Measurements from ENCODE around the gene ABHD4.

ABHD4 gene, protein sequence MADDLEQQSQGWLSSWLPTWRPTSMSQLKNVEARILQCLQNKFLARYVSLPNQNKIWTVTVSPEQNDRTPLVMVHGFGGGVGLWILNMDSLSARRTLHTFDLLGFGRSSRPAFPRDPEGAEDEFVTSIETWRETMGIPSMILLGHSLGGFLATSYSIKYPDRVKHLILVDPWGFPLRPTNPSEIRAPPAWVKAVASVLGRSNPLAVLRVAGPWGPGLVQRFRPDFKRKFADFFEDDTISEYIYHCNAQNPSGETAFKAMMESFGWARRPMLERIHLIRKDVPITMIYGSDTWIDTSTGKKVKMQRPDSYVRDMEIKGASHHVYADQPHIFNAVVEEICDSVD
- total RNA-seq = 5.7 to 6.9 reads per million in 2 donors

DNA sequence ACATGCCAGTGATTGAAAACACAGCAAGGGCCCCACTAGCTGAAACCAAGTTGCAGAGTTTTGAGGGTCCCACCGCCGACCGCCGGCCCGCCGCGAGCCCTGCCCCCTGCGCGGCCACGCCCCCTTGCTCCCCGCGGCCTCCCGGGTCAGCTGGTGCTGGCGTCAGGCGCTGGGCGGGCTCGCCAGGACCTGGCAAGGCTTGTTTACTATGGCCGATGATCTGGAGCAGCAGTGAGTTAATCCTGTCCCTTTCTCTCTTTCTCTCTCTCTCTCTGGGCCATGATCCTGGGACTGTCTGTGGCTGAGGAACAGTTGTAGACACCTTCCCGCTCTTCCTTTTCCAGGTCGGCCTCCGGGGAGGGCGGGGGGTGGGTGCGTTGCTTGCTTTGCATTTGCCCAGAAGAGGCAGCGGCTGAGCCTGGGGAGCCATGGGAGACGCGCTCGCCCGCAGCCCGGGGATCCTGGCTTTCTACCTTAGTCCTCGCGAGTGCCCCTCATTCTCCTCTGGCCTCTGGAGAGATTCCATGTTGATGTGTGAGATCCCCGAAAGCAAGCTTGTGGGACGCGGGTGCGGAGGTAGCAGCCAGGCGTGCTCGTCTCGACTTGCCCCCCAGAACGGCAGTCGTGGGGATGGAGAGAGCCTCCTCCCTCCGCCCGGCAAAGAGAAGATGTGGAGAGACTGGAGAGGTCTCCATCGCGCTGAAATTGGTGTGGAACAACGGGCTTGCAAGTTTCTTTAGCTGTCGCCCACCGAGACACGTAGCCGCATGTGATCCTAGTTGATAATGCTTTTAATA is at the start of gene ABHD4:
TSS of gene ABHD4 (plus strand) at position 202 of the 797 bp plus-strand sequence. CDS start at position 209, 7 bp downstream.
- peak; percentile 28 to 71 (median 54) for DNase-seq

- no peak for DNase-seq
Observed at GRCh38 chr14:22549324-22549962, 48.7 kb upstream of the ABHD4 start.

GRCh38 chr14:22549981-22550673 is 48.0 kb upstream of the ABHD4 start:
- peak in 4 of 5 experiments; percentile 50 to 90 (median 66) for DNase-seq

DNA sequence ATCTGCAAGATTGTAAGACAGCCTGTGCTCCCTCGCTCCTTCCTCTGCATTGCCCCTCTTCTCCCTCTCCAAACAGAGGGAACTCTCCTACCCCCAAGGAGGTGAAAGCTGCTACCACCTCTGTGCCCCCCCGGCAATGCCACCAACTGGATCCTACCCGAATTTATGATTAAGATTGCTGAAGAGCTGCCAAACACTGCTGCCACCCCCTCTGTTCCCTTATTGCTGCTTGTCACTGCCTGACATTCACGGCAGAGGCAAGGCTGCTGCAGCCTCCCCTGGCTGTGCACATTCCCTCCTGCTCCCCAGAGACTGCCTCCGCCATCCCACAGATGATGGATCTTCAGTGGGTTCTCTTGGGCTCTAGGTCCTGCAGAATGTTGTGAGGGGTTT is 46.5 kb upstream of the ABHD4 start:
- no peak for DNase-seq

- DNase-seq = peak in 1 of 5 experiments; percentile 56
Observed at GRCh38 chr14:22552001-22552826, 45.9 kb upstream of the ABHD4 start.

GRCh38 chr14:22552827-22553076 is 45.3 kb upstream of the ABHD4 start:
- no peak for DNase-seq

DNA sequence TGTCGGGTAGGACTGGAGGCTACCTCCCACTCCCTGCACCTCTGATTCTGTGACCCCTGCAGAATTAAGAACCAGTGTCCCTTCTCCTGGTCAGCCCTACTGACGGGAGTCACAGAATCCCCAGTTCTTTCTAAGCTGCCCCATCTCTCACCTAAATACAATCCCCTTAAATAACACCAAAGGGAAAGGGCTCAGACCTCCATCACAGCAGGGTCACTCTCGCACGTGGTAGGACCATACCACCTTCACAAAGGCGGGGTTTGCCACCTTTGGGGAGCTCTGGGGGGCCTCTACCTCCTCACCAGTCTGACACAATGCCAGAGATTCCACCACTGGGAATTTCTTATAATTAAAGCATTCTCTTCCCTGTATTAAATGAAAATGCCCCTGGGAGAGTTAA is 44.7 kb upstream of the ABHD4 start:
- DNase-seq = no peak

- DNase-seq = peak in 1 of 5 experiments; percentile 57
Observed at GRCh38 chr14:22553861-22554497, 44.1 kb upstream of the ABHD4 start.

DNA sequence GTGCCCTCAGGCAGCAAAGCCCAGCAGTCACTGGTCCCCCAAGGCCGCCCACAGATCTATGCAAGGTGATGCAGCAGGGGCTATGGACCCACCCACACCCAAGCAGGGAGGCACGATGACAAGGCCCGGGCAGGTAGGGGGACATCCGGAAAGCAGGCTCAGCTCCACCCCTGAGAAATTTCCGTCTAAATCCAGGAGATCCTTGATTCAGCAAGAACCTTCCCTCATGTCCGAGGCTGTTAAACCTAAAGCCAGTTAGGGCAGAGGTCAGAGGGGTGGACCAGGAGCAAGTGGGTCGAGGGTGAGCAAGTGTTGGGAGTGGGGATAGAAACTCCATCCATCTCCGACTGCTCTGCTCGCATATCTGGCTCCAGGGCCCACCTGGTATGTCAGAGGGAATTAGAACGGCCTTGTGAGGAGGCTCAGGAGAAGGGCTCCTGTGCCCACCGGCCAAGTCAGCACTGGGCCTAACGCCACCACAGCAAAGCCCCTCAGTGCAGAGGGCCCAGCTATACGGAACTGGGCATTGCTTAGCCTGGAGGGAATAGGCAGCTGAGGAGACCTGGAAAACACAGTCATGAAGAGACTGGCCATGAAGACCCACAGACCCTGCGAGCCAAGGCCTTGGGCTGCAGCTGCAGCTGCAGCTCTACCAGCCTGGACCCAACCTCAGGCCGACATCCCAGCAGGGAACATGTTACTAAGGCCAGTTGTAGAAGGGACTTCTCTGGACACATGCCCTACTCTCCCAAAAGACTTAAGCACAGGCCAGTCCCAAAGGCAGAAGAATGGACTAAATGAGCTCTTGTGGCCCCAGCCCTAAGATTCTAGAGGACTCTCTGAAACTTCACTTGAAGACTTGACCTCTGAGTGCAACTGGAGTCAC is 43.4 kb upstream of the ABHD4 start:
- peak in 1 of 5 experiments; percentile 52 for DNase-seq

- peak in 4 of 5 experiments; percentile 45 to 73 (median 62) for DNase-seq
Observed at GRCh38 chr14:22555384-22556011, 42.6 kb upstream of the ABHD4 start.

DNA sequence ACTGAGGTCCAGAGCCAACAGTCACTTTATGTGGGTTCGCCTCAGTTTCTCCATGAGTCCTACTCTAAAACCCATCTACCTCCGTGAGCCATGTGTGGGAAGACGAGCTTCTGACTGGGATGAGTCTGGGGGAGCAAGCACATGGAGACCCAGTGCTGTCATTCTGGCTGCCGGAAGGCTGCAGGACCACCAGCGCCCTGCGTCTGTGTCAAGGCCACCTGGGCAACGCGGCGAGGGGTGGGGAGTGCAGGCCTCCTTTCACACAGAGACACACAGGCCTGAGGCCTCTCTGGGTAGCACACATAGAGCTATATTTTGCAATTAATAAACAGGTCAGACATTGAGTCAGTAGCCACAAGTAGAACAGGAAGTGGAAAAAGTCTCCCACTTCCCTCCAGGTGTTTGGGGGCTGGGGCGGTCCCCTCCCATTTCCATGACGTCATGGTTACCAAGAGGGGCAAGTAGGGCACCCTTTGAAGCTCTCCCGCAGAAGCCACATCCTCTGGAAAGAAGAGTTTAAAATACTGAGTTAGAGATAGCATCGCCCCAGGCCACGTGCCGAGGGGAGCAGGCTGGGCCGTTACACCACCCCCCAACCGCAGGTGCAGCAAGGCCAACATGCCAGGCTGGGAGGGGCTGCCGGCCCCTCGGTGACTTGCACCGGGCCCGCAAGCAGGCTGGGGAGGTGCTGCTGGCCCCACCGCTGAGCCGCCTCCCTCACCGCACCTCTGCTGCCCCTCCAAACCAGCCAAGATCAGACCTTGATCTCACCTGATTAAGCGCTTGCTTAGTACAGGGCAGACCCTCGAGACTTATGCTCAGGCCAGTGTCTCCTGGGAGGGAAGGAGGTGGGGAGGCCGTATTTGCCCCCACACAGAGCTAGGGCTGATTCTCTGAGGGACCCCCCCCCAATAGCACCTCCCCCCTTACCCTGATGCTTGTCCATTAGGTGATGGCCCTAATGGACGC is 41.8 kb upstream of the ABHD4 start:
- DNase-seq = peak; percentile 85 to 100 (median 97)

DNA sequence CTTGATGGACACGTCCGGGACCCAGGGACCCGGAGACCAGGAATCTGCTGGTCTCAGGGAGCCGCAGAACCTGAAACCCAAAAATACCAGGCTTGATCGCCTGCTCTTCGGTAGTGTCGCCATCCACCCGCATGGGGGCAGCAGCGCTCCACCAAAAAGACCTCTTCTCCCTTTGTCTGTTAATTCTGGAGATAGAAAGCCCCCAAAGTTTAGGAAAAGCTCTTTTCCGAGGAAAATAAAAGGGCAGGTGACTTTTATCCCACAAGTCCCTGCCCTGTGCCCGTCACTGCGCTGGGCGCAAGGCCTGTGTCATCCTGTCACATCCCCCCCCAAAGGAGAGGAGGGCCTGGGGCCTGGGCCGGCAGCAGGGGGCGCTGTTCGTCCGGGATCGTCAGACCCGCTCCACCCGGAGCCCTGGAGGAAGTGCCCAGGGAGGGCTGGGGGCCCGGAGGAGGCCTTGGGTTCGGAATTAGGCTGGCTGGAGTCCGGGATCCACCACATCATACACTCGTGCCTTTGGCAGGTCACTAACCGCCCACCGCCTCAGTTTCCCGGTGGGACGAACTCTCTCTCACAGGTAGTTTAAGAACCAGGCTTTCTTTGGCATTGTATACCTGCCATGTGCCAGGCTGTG is 41.0 kb upstream of the ABHD4 start:
- peak; percentile 82 to 89 (median 86) for DNase-seq

GRCh38 chr14:22557846-22558220 is 40.3 kb upstream of the ABHD4 start:
- DNase-seq = peak in 1 of 5 experiments; percentile 40

- peak in 4 of 5 experiments; percentile 41 to 85 (median 54) for DNase-seq
Observed at GRCh38 chr14:22558221-22558913, 39.7 kb upstream of the ABHD4 start.

DNA sequence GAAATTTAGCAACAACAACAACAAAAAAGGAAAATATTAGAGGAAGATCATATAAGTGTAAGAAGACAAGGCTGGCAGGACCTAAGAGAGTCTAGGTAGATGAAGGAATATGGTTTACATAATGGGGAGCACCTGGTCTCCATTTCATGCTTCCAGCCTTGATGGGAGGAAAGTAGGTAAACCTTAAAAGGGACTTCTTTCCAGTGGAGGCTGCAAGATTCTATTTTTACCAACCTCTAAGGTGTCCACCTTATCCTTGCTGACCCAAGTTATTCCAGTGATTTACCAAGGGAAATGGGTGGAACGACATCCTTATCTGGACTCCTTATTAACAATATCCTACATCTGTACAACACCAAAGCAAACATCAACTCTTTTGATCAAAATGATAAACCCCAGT is 39.1 kb upstream of the ABHD4 start:
- no peak for DNase-seq

- peak in 1 of 5 experiments; percentile 47 for DNase-seq
Observed at GRCh38 chr14:22560662-22561365, 37.3 kb upstream of the ABHD4 start.

DNA sequence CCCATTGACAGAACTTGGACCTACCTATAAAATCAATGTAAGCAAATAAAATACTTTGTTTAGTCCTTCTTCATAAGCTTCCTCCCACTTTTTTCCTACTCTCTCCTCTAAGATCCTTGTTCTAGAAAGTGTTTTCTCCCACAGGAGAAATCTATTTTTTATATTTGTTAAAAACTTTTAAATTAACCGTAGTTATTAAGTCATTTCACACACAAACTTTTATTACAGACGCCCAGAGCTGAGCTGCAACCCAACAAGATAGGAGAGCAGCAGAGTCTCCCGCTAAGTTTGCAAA is 36.8 kb upstream of the ABHD4 start:
- DNase-seq = no peak

Data from T-helper 2 cell (primary cell).